Measurements from ENCODE around the gene WNK2.
"Not testable (repeated sequence)": the region's sequence is repeated elsewhere in the genome, so short reads cannot be mapped to it uniquely, and the experiment has no call there.

Gene WNK2

GRCh38 chr9:93183663-93184431 is at the start of gene WNK2:
TSS of gene WNK2 (plus strand) at chr9:93184139. CDS start at chr9:93184930, 791 bp downstream.
- DNase-seq = no peak

- DNase-seq = no peak
Measured at GRCh38 chr9:93134740-93135444, 49.0 kb upstream of the WNK2 start.

DNA sequence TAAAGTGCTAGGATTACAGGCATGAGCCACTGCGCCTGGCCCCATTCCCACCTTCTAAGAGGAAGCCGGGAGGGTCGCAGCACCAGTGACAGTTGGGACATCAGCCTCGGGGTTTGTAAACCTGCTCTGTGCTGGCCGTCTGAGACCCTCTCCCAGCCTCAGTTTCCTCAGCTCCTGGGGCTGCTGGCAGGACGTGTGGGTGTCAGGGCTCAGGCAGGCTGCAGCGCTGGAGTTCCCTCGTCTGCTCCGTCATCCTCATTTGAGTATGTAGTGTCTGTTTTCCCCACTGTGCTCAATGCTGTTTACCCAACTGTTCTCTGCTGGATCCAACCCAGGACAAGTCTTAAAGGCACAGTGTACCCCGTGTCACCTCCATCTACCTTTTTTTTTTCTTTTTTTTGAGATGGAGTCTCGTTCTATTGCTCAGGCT is 47.9 kb upstream of the WNK2 start:
- no peak for DNase-seq

DNA sequence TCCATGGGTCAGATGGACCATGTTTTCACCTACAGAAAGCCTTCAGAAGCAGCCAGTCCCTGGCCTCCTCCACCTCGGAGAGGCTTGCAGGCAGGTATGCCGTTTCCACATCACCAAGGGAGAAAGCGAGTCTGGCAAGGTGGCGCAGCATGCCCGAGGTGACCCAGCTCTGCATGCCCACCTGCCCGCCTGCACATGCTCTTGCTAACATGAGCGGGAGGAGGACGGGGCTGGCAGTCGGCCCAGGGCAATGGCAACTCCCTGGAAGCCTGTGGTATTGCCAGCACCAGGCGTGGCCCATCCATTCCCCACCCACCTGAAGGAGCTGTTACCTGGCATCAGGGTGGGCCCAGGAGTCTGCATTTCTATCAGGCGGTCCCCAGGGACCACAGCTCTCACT is 46.6 kb upstream of the WNK2 start:
- no peak for DNase-seq

GRCh38 chr9:93138171-93138764 is 45.7 kb upstream of the WNK2 start:
- DNase-seq = no peak

DNA sequence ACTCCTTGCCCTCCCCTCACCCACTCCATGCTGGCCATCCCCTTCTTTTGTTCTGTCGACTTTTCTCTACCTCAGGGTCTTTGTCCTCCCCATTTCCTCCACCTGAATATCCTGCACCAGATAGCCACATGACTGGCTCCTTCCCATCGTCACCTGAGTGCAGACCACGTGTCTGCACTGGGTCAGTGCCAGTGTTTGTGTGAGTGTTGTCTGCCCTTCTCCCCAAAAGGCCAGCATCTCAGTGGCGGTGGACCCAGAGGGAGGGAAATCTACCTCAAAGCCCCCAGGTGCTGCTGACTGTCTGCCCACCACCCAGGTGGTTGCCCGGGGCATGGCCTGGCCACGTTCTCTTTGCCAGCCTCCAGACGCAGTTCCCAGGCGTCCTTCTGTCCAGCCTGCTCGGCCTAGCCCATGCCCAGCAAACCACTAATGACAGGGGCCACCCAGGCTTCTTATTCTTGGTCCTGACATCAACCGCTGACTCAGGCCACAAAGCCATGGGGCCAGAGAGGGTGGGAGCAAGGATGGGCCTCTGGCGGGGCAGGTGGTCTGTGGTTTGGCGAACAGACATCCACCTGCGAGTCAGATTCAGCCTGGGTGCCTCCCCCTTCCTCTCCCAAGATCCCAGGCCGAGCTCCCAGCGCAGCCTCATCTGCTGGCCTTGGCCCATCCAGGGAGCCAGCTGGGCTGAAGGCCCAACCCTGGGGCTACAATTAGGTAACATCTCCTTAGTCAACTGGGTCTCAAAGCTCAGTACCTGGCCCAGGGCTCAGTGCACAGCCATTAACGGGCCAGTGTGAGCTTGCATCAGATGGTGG is 44.4 kb upstream of the WNK2 start:
- no peak for DNase-seq

- DNase-seq = no peak
Measured at GRCh38 chr9:93141771-93142483, 42.0 kb upstream of the WNK2 start.

- DNase-seq = no peak
Measured at GRCh38 chr9:93143830-93144530, 40.0 kb upstream of the WNK2 start.

DNA sequence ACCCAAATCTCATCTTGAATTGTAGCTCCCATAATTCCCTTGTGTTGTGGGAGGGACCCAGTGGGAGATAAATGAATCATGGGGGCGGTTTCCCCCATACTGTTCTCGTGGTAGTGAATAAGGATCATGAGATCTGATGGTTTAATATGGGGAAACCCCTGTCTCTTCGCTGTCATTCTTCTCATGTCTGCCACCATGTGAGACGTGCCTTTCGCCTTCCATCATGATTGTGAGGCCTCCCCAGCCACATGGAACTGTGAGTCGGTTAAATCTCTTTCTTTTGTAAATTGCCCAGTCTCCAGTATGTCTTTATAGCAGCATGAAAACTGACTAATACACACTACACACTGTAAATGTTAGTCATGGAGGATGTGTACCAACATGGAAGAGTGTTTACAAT is 37.2 kb upstream of the WNK2 start:
- DNase-seq = not testable (repeated sequence)

DNA sequence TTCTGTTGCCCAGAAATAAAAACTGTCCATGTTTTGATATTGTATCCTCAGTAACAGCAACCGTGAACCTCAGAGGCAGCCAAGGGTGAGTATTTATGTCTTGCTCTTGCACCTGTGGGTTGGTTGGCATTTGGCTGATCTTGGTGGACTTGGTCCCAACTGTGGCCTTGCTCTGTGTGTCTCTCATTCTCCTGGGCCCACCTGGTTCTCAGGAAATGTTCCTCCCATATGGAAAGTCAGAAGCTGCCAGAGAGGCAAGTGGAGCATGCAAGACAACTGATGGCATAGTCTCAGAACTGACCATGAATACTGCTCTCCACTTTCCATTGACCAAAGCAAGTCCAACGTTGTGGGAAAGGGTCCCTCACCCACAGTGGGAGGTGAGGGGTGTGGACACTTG is 36.3 kb upstream of the WNK2 start:
- DNase-seq = no peak

DNA sequence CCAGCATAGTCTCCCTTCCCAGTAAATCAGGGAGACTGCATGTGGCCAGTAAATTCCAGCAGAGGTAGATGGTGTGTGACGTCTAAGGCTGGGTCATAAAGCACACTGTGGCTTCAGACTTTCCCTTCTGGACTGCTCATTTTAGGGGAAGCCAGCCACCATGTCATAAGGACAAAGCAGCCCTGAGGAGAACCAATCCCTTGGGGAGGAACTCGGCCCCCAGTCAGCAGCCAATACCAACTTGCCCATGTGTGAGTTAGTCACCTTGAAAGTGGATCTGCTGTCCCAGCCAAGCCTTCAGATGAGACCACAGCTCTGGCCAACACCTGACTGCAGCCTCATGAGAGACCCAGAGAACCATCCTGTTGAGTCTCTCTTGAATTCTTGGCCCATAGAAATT is 35.2 kb upstream of the WNK2 start:
- DNase-seq = no peak

GRCh38 chr9:93149361-93149760 is 34.6 kb upstream of the WNK2 start:
- no peak for DNase-seq

DNA sequence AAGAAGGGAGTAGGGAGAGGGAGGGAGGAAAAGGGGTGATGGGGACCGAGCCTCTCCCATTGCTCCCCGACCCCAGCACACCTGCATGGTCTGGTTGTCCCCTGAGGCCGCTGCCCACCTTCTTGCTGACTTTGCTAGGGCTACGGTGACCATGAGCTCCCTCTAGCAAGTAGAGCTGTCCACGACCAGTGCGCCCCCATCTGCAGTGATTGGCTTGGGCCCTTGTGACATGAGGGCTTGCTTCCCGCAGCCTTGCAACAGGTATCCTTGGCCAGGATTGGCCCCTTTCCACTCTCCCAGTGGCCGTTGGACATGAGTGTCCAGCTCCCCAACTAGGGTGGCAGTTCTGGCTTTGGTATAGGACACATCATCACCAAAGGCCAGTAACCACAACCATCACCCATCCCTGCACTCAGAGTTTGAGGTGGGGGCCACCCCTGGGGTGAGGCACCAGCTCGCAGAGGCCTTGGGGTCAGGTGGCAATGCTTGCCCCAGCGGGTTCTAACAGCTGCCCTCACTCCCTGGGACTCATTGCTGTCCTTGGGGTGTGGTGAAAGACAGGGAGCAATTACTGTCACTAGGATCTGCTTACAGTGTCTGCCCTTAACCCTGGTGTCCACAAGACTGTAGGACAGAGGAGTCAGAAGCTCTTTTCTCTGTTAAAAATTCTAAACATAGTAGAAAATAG is 32.7 kb upstream of the WNK2 start:
- DNase-seq = no peak

- no peak for DNase-seq
Measured at GRCh38 chr9:93154293-93154903, 29.5 kb upstream of the WNK2 start.

DNA sequence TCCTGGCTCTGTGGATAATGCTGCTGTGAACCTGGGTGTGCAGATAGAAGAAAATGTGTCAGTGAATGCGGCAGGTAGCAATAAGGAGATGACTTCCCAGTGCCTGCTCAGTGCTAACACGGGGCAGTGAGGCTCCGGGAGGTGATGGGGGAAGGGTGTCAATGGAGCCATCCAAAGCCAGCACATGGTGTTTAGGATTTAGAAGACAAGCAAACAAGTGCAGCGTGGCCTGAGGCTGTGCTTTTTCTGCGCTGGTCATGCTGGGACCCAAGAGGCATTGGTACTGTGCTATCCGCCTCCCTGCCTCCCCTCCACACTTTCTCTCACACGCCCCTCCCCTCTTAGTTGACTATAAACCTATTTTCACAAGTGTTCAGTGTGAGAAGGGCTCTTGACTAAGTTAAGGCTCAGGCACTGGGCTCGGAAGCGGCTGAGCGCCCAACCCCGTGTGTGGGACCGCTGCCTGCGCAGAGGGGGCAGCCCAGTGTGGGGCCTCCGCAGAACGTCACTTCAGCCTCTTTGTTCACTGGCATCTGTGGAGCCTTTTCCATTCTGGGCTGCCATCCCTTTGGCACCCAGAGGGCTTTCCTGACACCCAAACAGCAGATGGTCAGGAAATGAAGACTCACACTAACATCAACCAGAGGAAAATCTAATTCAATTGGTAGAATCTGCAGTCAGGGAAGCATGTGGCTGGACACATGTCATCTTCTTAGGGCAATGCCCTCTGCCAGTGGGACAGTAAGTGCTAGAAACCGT is 28.0 kb upstream of the WNK2 start:
- no peak for DNase-seq

GRCh38 chr9:93156475-93157008 is 27.4 kb upstream of the WNK2 start:
- no peak for DNase-seq

DNA sequence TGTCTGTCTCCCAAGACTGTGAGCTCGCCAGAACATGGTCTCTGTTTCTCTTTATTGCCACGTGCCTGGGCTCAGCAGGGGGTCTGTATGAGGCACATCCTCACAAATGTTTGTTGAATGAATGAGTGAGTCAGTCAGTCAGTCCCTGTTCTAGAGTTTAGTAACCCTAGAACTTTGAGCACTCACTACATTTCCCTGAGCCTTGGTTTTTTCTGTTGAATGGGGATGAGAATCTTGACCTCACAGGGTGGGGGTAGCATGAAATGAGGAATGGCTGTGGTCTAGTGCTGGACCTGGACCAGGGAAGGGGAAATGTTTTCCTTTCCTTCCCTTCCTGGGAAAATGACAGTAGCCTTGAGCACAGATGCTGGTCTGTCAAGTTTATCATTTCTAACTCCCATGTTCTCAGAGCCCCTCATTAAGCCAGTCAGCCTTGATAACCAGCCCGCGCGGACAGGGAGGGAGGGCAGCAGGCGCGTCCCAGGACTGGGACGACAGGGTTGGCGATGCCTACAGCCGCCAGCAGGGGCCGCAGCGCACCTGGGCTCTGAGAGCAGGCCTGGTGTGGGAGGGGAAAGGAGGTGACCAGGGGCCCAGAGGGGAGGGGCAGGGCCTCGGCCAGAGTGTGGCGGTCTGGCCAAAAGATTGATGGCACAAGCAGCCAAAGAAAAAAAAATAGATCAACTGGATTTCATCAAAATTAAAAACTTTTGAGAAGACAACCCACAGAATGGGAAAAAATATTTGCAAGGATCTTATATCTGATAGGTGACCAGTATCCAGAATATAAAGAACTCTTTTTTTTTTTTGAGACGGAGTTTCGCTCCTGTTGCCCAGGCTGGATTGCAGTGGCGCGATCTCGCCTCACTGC is 24.1 kb upstream of the WNK2 start:
- DNase-seq = peak; percentile 31

DNA sequence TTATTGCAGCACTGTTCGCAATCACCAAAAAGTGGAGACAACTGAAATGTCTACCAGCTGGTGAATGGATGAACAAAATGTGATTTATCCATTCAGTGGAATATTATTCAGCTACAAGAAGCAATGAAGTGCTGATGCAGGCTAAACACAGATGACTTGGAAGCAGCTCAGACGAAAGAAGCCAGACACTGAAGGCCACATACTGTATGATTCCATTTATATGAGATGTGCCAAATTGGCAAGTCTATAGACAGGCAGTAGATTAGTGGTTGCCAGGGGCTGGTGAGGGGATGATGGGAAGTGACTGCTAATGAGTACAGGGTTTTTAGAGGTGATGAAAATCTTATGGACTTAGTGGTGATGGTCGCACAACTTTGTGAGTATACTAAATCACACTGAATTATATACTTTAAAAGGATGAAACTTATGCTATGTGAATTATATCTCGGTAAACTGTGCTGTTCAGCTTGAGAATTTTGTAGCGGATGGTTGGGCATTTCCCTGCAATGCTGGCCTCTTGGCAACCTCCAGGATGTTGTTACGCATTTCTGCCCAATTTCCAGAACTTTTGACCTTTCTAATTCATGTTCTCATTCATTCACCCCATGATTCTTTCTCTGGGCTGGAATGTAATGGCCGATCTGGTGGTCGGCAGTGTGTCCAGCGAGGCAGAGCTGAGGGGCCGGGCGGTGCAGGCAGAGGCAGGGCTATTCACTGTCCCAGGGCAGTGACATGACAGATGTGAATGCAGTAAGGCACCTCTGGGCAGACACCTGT is 22.0 kb upstream of the WNK2 start:
- DNase-seq = no peak

Measured in DMS79 (cell line).